CD4-positive, alpha-beta T cell treated with Interferon gamma for 1 hour (primary cell): ENCODE data around the gene MIA2.
"Not testable (repeated sequence)": the region's sequence is repeated elsewhere in the genome, so short reads cannot be mapped to it uniquely, and the experiment has no call there.

ENCODE experiments used
- DNase-seq: peaks from one replicate; pipeline ENCODE4 v3.0.0-alpha.2; 2020

The MIA2 gene

GRCh38 chr14:39233680-39234326 lies at the start of gene MIA2:
Gene MIA2, plus strand, starts transcription at chr14:39233915. Its CDS starts 200 bp downstream, at chr14:39234115.
- no peak for DNase-seq

- no peak for DNase-seq
Measured at GRCh38 chr14:39184628-39185255, 49.0 kb upstream of the MIA2 start.

- DNase-seq, result no peak
Measured at GRCh38 chr14:39185256-39186049, 48.3 kb upstream of the MIA2 start.

DNA sequence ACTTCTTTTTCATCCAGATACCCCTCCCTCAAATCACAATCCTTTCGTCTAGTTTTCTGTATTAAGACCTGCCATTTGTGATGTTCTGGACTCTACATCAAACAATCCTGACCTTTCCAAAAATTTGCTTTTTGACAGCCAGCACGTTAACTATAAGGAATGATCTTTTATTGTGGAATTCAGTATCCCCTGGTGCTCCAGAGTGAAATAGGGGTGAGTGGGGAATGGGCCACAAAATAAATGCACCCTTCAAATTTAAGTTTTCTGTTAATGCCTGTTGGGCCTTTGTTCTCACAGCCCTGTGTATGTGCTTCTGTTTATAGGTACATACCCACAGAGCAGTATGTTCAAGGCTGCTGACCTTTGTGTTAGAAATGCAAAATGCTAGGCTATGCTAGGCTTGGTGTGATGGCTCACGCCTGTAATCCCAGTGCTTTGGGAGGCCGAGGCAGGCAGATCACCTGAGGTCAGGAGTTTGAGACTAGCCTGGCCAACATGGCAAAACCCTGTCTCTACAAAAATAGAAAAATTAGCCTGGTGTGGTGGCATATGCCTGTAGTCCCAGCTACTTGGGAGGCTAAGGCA lies 46.7 kb upstream of the MIA2 start:
- DNase-seq, result no peak

- no peak for DNase-seq
Measured at GRCh38 chr14:39203659-39204606, 29.8 kb upstream of the MIA2 start.

DNA sequence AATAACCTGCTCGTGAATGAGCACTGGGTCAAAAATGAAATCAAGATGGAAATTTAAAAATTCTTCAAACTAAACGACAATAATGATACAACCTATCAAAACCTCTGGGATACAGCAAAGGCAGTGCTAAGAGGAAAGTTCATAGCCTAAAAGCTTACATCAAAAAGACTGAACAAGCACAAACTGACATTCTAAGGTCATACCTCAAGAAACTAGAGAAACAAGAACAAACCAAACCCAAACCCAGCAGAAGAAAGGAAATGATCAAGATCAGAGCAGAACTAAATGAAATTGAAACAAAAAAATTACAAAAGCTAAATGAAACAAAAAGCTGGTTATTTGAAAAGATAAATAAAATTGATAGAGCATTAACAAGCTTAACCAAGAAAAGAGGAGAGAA lies 26.3 kb upstream of the MIA2 start:
- not testable (repeated sequence) for DNase-seq

- no peak for DNase-seq
Measured at GRCh38 chr14:39211109-39211741, 22.5 kb upstream of the MIA2 start.

GRCh38 chr14:39212034-39212433 lies 21.7 kb upstream of the MIA2 start:
- DNase-seq, result no peak

- no peak for DNase-seq
Measured at GRCh38 chr14:39212693-39213092, 21.0 kb upstream of the MIA2 start.

DNA sequence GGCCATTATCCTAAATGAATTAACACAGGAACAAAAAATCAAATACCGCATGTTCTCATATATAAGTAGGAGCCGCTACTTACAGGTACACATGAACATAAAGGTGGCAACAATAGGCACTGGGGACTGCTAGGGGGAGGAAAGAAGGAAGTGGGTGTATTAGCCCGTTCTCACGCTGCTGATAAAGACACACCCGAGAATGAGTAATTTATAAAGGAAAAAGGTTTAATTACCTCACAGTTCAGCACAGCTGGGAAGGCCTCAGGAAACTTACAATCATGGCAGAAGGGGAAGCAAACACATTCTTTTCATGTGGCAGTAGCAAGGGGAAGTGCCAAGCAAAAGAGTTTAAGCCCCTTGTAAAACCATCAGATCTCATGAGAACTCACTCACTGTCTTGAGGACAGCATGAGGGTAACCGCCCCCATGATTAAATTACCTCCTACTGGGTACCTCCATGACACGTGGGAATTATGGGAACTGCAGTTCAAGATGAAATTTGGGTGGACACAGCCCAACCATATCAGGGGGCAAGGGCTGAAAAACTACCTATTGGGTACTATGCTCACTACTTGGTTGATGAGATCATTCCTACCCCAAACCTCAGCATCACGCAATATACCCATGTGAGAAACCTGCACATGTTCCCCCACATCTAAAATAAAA lies 16.4 kb upstream of the MIA2 start:
- DNase-seq, result no peak

- no peak for DNase-seq
Measured at GRCh38 chr14:39218171-39218769, 15.4 kb upstream of the MIA2 start.

DNA sequence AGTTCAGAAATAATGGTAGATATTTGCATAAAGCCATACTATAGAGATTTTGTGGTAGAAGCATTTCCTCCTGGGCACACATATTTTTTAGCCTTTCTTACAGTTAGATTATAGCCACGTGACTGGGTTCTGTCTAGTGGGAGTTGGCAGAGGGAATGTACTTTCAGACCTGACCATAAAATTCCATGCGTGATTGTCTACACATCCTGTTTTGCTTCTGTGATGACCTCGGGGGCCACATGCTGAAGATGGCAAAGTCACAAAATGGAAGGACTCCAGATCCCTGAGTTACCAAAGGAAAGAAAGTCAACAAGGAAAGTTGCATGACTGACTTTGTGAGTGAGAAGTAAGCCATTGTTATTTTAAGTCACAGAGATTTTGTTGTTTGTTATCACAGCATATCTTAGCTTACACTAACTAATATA lies 14.6 kb upstream of the MIA2 start:
- DNase-seq, result no peak

GRCh38 chr14:39220473-39220872 lies 13.2 kb upstream of the MIA2 start:
- DNase-seq, result not testable (repeated sequence)

- no peak for DNase-seq
Measured at GRCh38 chr14:39228044-39228443, 5.7 kb upstream of the MIA2 start.

- no peak for DNase-seq
Measured at GRCh38 chr14:39228509-39229221, 5.0 kb upstream of the MIA2 start.

GRCh38 chr14:39229222-39229543 lies 4.5 kb upstream of the MIA2 start:
- peak; percentile 19 for DNase-seq

GRCh38 chr14:39229601-39230110 lies 4.1 kb upstream of the MIA2 start:
- DNase-seq, result no peak

GRCh38 chr14:39230416-39231035 lies 3.2 kb upstream of the MIA2 start:
- no peak for DNase-seq

DNA sequence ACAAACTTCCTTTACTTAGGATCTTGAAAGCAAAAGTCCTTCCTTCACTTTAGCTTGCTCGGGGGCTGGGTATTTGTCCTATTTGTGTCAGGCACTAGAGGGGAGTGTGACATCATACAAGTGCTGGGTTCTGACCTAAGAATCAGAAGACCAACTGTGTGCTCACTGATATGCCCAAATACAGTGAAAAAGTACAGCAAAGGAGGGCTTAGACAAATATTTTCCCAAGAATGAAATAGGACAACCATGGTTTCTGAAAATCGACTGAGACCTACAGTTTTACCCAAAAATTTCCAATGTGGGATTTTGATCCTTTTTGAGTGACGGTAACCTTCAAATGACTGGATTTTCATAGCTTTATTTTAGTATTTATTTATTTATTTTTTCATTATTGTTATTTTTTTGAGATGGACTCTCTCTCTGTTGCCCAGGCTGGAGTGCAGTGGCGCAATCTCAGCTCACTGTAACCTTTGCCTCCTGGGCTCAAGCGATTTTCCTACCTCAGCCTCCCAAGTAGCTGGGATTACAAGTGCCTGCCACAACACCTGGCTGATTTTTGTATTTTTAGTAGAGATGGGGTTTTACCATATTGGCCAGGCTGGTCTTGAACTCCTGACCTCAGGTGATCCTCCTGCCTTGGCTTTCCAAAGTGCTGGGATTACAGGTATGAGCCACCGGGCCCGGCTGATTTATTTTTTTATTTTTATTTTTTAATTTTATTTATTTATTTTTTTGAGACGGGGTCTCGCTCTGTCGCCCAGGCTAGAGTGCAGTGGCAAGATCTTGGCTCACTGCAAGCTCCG lies 1.8 kb upstream of the MIA2 start:
- peak; percentile 32 for DNase-seq
